Measurements from ENCODE around the gene BICRA.
A peak's percentile ranks its signal among the peaks of the same experiment; 100 is the strongest.
"Not testable (repeated sequence)": the region's sequence is repeated elsewhere in the genome, so short reads cannot be mapped to it uniquely, and the experiment has no call there.

BICRA gene

GRCh38 chr19:47583161-47583560, 25.8 kb upstream of the BICRA start:
- not testable (repeated sequence) for H3K27ac ChIP-seq (ENCODE audit: low read depth, low read length); H3K36me3 ChIP-seq (ENCODE audit: insufficient read depth, low read length); H3K4me1 ChIP-seq (ENCODE audit: insufficient read depth, low read length); H3K4me3 ChIP-seq (ENCODE audit: low read length); H3K9ac ChIP-seq (ENCODE audit: low read depth, low read length); H3K27me3 ChIP-seq (ENCODE audit: insufficient read depth, low read length)
- 99% methylated on average over 1 of the region's 1 CpG for WGBS
- peaks cover 10% of the 10 kb centered on the region; the same call in 1 of the 2 replicates for H3K9me3 ChIP-seq (ENCODE audit: insufficient read depth, low read depth, low read length)

DNA sequence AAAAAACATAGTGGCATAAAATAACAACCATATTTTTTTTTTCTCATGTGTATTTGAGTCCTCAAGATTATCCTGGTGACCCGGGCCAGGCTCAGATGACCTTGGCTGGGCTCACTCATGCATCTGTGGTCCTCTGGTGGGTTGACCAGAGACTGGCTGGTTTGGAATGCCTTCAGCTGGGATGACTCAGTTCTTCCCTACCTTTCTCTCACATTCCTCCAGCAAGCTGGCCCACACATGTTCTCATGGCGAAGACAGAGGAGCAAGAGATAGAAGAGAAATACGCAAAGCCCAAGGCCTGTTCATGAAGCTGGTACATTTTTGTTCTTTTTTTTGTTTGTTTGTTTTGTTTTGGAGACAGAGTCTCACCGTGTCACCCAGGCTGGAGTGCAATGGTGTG, 21.6 kb upstream of the BICRA start:
- Histone ChIP-seq H3K27me3 (ENCODE audit: insufficient read depth, low read length) (no peaks in the 10 kb centered on the region), H3K4me3 (ENCODE audit: low read length) (no peak overlapping the region), H3K9me3 (ENCODE audit: insufficient read depth, low read depth, low read length) (peaks cover 10% of the 10 kb centered on the region; the same call in 1 of the 2 replicates), H3K27ac (ENCODE audit: low read depth, low read length) (no peak overlapping the region), H3K4me1 (ENCODE audit: insufficient read depth, low read length) (no peaks in the 10 kb centered on the region), H3K9ac (ENCODE audit: low read depth, low read length) (no peak overlapping the region), H3K36me3 (ENCODE audit: insufficient read depth, low read length) (no peaks in the 10 kb centered on the region)
- WGBS: 98% methylated on average over 4 of the region's 4 CpGs

- no peak overlapping the region for H3K4me3 ChIP-seq (ENCODE audit: low read length)
- no peak overlapping the region for H3K9ac ChIP-seq (ENCODE audit: low read depth, low read length)
- no peak overlapping the region for H3K27ac ChIP-seq (ENCODE audit: low read depth, low read length)
- 79% methylated on average over 7 of the region's 7 CpGs for WGBS
- H3K27me3 ChIP-seq (ENCODE audit: insufficient read depth, low read length): no peaks in the 10 kb centered on the region
- no peaks in the 10 kb centered on the region for H3K4me1 ChIP-seq (ENCODE audit: insufficient read depth, low read length)
- H3K36me3 ChIP-seq (ENCODE audit: insufficient read depth, low read length): no peaks in the 10 kb centered on the region
- peaks cover 10% of the 10 kb centered on the region; the same call in 1 of the 2 replicates for H3K9me3 ChIP-seq (ENCODE audit: insufficient read depth, low read depth, low read length)
Observed at GRCh38 chr19:47589824-47590223, 19.1 kb upstream of the BICRA start.

DNA sequence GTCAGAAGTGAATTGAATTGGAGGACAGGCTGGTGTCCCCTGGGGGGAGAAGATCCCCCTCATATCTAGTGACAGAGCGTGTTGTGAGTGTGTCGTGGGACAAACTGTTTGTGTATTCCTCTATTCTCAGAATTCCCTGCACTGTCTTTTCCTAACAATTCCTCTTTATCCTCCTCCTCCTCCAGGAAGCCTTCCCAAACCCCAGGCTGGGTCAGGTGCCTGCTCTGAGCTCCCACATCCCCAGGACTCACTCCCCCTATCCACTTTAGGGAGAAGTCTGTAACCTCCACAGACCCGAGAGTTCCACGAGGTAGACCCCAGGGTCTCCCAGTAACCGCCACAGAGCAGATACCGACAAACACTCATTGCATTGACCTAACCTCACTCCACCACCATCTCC, 15.1 kb upstream of the BICRA start:
- no peak overlapping the region for H3K9ac ChIP-seq (ENCODE audit: low read depth, low read length)
- no peaks in the 10 kb centered on the region for H3K27me3 ChIP-seq (ENCODE audit: insufficient read depth, low read length)
- H3K36me3 ChIP-seq (ENCODE audit: insufficient read depth, low read length): no peaks in the 10 kb centered on the region
- H3K9me3 ChIP-seq (ENCODE audit: insufficient read depth, low read depth, low read length): no peaks in the 10 kb centered on the region
- H3K4me3 ChIP-seq (ENCODE audit: low read length): no peak overlapping the region
- no peak overlapping the region for H3K27ac ChIP-seq (ENCODE audit: low read depth, low read length)
- 89% methylated on average over 6 of the region's 6 CpGs for WGBS
- H3K4me1 ChIP-seq (ENCODE audit: insufficient read depth, low read length): peaks cover 8% of the 10 kb centered on the region; the same call in 1 of the 2 replicates

DNA sequence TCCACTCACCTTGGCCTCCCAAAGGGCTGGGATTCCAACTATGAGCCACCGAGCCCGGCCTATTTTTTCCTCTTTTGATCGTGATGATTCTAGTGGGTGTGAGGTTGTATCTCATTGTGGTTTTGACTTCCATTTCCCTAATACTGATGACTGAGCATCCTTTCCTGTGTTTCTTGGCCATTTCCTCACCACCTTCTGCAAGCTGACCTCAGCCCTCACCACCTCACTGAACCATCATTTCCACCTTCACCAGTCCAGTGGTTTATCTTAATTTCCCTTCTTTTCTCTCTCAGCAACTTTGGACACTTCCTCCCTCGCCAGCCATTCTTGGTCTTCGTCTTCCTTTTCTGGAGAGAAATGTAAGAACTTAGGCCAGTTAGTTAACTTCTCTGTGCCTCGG, 13.0 kb upstream of the BICRA start:
- Histone ChIP-seq H3K9ac (ENCODE audit: low read depth, low read length) (no peak overlapping the region), H3K4me1 (ENCODE audit: insufficient read depth, low read length) (peaks cover 13% of the 10 kb centered on the region; the same call in 1 of the 2 replicates), H3K27ac (ENCODE audit: low read depth, low read length) (no peak overlapping the region), H3K4me3 (ENCODE audit: low read length) (no peak overlapping the region), H3K36me3 (ENCODE audit: insufficient read depth, low read length) (no peaks in the 10 kb centered on the region), H3K9me3 (ENCODE audit: insufficient read depth, low read depth, low read length) (no peaks in the 10 kb centered on the region), H3K27me3 (ENCODE audit: insufficient read depth, low read length) (no peaks in the 10 kb centered on the region)
- 89% methylated on average over 5 of the region's 6 CpGs for WGBS

- Histone ChIP-seq H3K9ac (ENCODE audit: low read depth, low read length) (peak overlapping the region; percentile 66), H3K4me1 (ENCODE audit: insufficient read depth, low read length) (peaks cover 13% of the 10 kb centered on the region; the same call in 1 of the 2 replicates), H3K9me3 (ENCODE audit: insufficient read depth, low read depth, low read length) (no peaks in the 10 kb centered on the region), H3K27ac (ENCODE audit: low read depth, low read length) (peak overlapping the region; percentile 90), H3K27me3 (ENCODE audit: insufficient read depth, low read length) (no peaks in the 10 kb centered on the region), H3K4me3 (ENCODE audit: low read length) (peak overlapping the region; percentile 65), H3K36me3 (ENCODE audit: insufficient read depth, low read length) (no peaks in the 10 kb centered on the region)
- WGBS: 5% methylated on average over 20 of the region's 21 CpGs
Observed at GRCh38 chr19:47598407-47599349, 10.3 kb upstream of the BICRA start.

GRCh38 chr19:47599671-47600245, 9.2 kb upstream of the BICRA start:
- Histone ChIP-seq H3K9ac (ENCODE audit: low read depth, low read length) (peak overlapping the region; percentile 30; the same call in 1 of the 2 replicates), H3K4me3 (ENCODE audit: low read length) (peak overlapping the region; percentile 65), H3K4me1 (ENCODE audit: insufficient read depth, low read length) (peaks cover 13% of the 10 kb centered on the region; the same call in 1 of the 2 replicates), H3K27ac (ENCODE audit: low read depth, low read length) (peak overlapping the region; percentile 90)
- WGBS: 22% methylated on average over 25 of the region's 25 CpGs
- not testable (repeated sequence) for H3K36me3 ChIP-seq (ENCODE audit: insufficient read depth, low read length); H3K9me3 ChIP-seq (ENCODE audit: insufficient read depth, low read depth, low read length); H3K27me3 ChIP-seq (ENCODE audit: insufficient read depth, low read length)

DNA sequence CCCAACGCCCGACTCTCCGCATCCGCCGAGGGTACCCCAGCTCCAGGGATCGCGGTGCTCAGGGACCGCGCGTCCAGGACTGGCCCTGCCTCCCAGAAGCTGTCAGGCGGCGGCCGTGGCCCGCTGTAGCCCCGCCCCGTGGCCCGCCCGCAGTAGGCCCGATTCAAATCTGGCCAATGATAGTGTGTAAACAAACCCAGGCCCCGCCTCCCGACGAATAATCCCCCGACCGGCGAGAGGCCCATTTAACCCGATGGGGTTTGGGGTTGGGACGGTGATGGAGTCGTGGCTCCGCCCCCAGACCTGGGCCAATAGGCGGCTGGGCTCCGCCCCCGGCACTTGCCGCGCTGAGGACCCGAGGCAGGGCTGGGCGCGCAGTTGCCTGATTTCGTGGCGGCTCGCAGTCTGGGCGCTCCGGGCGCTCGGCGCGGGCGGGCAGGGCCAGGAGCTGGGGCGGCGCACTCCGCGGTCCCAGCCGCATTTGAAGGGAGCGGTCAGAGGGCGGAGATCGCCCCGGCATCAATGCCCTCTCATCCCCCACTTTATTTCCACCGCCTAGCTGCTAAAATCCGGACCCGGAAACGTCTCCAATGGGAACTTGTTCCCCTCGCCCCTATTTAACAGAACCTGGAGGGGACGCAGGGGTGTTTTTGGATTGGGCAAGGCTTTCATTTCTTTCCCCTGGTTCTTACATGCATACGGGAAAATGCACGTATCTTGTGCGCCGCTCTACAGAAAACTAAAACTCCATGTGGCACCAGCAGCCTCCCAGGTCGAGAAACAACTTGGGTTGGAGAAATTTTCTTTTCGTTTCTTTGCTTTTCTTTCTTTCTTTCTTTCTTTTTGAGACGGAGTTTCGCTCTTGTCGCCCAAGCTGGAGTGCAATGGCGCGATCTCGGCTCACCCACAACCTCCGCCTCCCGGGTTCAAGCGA, 8.4 kb upstream of the BICRA start:
- 7% methylated on average over 76 of the region's 77 CpGs for WGBS
- Histone ChIP-seq H3K9me3 (ENCODE audit: insufficient read depth, low read depth, low read length) (no peaks in the 10 kb centered on the region), H3K9ac (ENCODE audit: low read depth, low read length) (peak overlapping the region; percentile 74), H3K27me3 (ENCODE audit: insufficient read depth, low read length) (no peaks in the 10 kb centered on the region), H3K4me3 (ENCODE audit: low read length) (peak overlapping the region; percentile 71), H3K4me1 (ENCODE audit: insufficient read depth, low read length) (peaks cover 13% of the 10 kb centered on the region; the same call in 1 of the 2 replicates), H3K36me3 (ENCODE audit: insufficient read depth, low read length) (no peaks in the 10 kb centered on the region), H3K27ac (ENCODE audit: low read depth, low read length) (peak overlapping the region; percentile 90)

DNA sequence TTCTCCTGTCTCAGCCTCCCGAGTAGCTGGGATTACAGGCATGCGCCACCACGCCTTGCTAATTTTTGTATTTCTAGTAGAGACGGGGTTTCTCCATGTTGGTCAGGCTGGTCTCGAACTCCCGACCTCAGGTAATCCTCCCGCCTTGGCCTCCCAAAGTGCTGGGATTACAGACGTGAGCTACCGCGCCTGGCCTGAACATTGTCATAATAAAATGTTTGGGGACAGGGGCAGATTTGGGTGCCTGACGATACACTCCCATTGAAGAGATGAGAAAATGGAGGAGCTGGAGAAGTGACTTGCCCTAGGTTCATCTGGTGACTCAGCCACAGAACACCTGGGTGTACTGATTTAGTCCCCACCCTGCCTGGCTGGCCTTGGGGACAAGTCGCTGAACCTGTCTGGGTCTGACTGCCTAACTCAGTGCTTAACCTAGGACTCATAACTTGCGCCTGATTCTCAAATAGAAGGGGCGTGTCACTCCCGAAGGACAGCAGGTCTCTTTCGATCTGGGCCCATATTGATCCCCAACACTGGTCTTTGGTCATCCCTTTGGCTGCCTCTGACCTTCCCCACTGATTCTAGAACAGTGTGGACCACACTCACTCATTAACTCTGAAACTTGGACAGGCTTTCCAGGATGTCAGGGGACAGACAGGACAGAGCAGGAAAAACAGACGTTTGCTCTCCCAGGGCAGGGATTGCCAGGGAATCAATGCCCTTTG, 7.6 kb upstream of the BICRA start:
- Histone ChIP-seq H3K4me1 (ENCODE audit: insufficient read depth, low read length) (peaks cover 13% of the 10 kb centered on the region; the same call in 1 of the 2 replicates), H3K27me3 (ENCODE audit: insufficient read depth, low read length) (no peaks in the 10 kb centered on the region), H3K27ac (ENCODE audit: low read depth, low read length) (no peak overlapping the region), H3K9ac (ENCODE audit: low read depth, low read length) (no peak overlapping the region), H3K4me3 (ENCODE audit: low read length) (peak overlapping the region; percentile 71), H3K36me3 (ENCODE audit: insufficient read depth, low read length) (no peaks in the 10 kb centered on the region), H3K9me3 (ENCODE audit: insufficient read depth, low read depth, low read length) (no peaks in the 10 kb centered on the region)
- WGBS: 84% methylated on average over 17 of the region's 17 CpGs
